Gastrocnemius medialis (tissue), 4 donors: ENCODE results near the gene MICU1.

ENCODE experiments used
- CTCF ChIP-seq, 5 experiments: fragments of 450-650 bp in 3 of 5; fragments of 200-600 bp in 2 of 5; sonication (generic) in 2 of 5; IDR thresholded peaks in 4 of 5; conservative IDR thresholded peaks in 1 of 5; 1 replicate in 4 of 5; 2 replicates in 1 of 5; pipeline ENCODE4 v1.5.1; 2016 to 2019; ENCODE audit warnings: antibody characterized with exemption in 5 of 5, mild to moderate bottlenecking in 3 of 5, moderate library complexity in 3 of 5
- POLR2A ChIP-seq, 2 donors: fragments of 450-650 bp; IDR thresholded peaks; one replicate each; pipeline ENCODE4 v1.6.1; 2017; ENCODE audit warnings: antibody characterized with exemption in 2 of 2, mild to moderate bottlenecking in 2 of 2, moderate library complexity in 2 of 2

GRCh38 chr10:72639441-72639873 lies 13.6 kb upstream of the MICU1 start:
- TF ChIP-seq CTCF (IDR thresholded peaks at IDR 0.05 in 4 of 5, conservative IDR thresholded peaks at IDR 0.05 in 1 of 5), result no peak
- no peak for TF ChIP-seq POLR2A (IDR thresholded peaks at IDR 0.05)
